Astrocyte (in vitro differentiated cells and primary cell): Measurements from ENCODE around the gene ZNF639.

Experiments
- EZH2 ChIP-seq: IDR thresholded peaks from 2 replicates; pipeline ENCODE4 v1.6.1; 2012; ENCODE audit warnings: mild to moderate bottlenecking, low read length, inconsistent platforms; ENCODE audit not compliant: insufficient read depth
- TF ChIP-seq, protein P1 (sequence below): IDR thresholded peaks from 2 replicates; pipeline ENCODE4 v1.5.1; 2011; ENCODE audit warnings: low read depth, mild to moderate bottlenecking, inconsistent platforms, low read length, moderate library complexity; ENCODE audit not compliant: insufficient read depth

DNA sequence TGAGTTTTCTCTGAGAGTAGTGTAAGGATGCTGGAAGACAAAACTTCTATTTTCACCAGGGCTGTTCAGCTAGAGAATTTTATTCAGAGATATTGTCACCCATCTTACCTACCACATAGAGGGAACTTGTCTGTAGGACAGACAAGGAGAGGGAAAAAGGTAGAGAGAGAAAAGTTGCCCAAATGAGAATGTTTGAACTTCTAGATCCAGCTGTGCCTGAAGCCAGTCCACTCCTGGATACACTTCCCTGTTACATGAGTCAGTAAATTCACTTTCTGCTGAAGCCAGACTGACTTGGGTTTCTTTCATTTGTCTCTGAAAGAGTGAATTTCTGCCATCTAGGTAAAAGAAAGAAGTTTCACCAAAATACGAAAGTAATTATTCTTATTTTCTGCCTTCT is 44.7 kb upstream of the ZNF639 start:
- TF ChIP-seq, protein P1, sequence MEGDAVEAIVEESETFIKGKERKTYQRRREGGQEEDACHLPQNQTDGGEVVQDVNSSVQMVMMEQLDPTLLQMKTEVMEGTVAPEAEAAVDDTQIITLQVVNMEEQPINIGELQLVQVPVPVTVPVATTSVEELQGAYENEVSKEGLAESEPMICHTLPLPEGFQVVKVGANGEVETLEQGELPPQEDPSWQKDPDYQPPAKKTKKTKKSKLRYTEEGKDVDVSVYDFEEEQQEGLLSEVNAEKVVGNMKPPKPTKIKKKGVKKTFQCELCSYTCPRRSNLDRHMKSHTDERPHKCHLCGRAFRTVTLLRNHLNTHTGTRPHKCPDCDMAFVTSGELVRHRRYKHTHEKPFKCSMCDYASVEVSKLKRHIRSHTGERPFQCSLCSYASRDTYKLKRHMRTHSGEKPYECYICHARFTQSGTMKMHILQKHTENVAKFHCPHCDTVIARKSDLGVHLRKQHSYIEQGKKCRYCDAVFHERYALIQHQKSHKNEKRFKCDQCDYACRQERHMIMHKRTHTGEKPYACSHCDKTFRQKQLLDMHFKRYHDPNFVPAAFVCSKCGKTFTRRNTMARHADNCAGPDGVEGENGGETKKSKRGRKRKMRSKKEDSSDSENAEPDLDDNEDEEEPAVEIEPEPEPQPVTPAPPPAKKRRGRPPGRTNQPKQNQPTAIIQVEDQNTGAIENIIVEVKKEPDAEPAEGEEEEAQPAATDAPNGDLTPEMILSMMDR = no peak
- no peak for TF ChIP-seq EZH2
